NCI-H446 treated with DMSO at 0.1 percent for 48 hours (cell line): ENCODE measurements around the gene PRDM12.

Source experiments
- DNase-seq: peaks from one replicate; lab custom pipeline; 2025; lab: John Stamatoyannopoulos, UW

The PRDM12 gene

DNA sequence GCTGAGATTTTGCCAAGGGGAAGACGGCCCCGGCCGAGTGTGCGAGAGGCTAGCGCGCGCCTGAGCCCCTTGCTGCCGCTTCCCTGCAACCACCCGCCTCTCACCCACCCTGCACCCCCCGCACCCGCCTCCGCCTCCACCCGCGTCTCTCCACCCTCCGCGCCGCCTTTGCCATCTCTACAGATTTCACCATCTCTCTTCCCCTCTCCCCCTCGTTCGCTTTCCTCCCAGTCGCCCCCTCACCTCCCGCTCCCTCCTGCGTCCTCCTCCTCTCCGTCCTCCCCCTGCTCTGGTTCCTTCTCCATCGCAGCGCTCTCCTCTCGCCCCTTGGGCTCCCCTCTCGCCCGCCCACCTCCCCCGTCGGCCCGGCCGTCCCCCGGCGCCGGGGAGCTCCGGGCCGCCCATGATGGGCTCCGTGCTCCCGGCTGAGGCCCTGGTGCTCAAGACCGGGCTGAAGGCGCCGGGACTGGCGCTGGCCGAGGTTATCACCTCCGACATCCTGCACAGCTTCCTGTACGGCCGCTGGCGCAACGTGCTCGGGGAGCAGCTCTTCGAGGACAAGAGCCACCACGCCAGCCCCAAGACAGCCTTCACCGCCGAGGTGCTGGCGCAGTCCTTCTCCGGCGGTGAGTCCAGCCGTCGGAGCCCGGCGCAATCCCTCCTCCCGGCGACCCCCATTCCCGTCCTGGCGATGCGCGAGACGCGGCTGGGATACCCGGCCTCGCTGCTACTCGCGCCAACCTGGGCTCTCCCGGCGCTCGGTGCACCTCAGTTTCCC lies at the start of gene PRDM12:
TSS of gene PRDM12 (plus strand) at position 344 of the 778 bp plus-strand sequence. CDS start at position 404, 60 bp downstream.
- DNase-seq: no peak

DNA sequence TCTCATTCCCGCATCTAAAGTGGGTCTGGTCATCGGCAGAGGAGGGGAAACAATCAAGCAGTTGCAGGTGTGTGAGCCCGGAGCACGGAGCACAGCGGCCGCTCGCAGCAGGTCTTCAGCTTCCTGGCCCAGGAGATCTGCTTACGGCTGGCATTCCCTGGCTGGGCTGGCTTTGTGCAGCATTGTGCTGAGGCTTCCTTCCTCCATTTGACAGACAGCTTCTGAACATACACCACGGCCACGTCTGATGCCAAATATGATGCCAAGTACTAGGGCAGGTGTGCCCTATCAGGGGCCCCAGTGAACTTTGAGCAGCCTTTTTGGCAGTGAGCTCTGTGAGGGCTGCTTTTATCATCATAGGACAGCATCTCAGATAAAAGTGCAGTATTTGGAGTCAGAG lies 47.9 kb upstream of the PRDM12 start:
- DNase-seq: no peak

DNA sequence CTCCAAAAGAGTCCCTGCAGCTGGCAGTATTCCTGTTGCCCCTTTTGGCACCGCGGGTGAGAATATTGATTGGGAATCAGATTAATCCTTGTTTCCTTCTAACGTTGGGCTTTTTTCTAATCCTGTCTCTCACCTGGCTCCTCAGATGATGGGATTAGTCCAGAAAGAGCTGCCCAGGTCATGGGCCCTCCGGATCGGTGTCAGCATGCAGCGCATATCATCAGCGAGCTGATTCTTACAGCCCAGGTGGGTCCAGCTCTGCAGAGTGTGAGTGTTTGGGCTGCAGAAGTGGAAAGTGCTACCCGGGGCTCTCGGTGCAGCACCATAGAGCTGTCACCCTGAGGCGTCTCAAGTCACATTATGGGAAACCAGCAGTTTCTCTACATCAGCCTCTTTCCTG lies 40.9 kb upstream of the PRDM12 start:
- DNase-seq: no peak

DNA sequence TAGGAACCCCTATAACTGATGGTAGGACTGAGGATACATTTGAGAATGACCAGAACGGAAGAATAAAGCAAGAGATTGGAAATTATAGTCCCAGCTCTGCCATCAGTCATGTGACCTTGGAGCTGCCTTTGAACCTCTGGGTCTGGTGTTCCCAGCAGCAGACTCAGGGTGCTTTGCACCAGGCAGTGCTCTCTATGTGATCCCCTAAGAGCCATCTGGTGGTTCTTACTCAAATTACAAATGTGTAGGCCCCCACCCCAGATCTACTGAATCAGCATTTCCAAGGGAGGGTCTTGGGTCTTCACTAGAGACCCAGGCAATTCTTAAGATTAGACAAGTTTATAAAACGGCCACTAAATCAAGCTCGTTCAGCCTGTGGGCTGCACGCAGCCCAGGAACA lies 40.2 kb upstream of the PRDM12 start:
- no peak for DNase-seq

DNA sequence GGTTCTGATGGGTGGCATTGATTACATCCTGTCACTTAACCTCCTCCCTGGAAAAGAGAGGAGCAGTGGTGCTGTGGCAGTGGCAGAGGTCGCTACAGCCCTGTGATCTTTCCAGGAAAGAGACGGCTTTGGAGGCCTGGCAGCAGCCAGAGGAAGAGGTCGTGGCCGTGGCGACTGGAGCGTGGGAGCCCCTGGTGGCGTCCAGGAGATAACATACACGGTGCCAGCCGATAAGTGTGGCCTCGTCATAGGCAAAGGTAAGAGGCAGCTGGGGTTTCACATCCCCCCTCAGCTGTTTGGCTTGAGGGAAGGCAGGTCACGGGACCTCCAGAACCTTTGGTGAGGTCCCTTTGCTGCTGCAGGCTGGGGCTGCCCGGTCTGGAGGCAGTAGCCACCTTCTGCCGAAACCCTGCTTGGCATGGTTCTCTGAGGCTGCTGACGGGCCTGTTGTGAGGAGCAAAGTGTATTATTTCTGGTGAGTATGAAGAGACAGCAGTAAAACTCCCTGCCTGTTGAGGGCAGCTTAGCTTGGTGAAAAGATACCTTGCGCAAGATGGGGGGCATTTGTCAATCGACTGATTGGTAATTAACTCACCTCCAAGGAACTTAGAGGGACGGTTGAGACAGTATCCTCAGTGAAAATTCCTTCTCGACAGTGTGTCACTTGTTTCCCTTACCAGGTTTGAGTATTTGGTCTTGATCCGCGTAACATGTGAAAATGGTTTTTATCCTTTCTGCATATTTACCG lies 38.0 kb upstream of the PRDM12 start:
- DNase-seq: no peak

DNA sequence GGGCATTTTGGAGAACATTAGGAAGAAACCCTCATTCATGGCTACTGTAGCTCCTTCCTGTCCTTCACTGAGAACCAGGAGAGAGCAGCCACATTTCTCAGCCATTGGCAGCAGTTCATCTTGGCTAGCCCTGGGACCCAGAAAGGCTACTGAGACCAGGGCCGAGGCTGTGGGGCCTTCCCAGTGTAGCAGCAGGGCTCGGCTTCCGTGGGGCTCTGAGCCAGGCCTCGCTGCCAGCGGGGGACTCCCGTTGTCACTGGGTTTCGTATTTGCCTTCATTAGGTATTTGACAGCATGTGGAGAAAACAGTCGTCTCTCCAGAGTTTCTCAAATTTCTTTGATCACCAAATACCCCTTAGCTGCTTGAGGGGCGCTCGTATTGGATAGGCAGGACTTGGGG lies 37.3 kb upstream of the PRDM12 start:
- DNase-seq: no peak

DNA sequence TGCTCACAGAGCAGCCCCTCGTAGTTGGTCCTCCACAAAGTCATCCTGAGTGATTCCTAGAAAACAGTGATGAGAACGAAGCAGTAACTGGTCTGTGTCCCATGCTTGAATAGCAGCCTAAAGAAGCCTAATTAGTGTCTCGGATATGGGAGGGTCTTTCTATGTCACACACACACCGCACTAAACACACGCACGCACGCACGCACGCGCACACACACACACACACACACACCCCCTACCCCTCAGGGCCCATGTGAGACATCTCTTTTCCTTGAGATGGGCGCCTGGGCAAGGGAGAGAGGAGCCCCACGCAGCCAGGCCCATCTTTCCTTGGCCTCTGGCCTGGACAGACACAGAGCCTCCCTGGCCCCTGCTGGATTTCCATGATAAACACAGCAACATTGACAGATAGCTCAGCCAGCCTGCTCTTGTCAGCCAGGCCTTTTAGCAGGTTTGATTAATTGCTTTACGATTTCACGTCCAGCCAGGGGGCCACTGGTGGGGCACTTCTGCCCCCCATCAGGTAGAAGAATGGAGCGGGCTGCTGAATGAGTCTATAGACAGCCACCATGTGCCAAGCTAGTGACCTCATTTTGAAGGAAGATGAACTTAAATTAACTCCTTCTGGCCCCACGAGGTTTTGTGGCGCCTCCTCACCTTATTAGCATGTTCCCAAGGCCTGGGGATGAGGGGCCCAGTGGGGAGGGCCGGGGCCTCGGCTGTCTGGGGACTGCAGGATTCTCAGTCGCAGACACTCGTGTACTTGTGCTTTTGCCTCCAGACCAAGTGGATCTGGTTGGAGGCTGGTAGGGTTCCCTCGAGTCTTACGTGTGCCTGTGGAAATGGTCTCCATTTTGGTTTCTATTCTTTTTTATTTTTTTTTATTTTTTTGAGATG lies 36.2 kb upstream of the PRDM12 start:
- no peak for DNase-seq

DNA sequence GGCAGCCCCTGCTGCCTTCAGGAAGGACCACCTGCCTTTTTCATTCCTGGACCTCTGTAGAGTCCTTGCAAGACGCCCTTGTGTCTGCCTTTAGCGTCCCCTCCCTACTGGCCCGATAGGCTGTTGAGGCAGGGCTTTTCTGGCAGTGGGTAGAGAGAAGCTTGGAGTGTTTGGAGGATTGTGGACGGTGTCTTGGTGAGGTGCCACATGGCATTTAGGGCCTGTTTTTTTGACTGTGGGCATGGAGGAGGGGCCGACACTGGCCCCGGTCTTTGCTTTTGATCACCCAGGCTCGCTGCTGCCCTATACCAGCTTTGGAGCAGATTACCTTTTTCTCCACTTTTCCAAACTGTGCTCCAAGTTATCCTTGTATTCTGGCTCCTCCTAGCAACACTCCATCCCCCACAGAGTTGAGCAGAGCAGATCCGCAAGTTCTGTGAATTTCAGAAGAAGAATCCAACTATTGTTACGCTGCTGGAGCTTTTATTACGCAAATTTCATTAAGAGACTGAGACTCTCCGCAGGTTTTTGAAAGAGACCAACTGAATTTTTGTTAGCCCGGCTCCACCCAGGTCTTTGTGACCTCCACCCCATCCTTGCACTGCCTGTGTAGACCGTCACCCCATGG lies 34.8 kb upstream of the PRDM12 start:
- DNase-seq: no peak

DNA sequence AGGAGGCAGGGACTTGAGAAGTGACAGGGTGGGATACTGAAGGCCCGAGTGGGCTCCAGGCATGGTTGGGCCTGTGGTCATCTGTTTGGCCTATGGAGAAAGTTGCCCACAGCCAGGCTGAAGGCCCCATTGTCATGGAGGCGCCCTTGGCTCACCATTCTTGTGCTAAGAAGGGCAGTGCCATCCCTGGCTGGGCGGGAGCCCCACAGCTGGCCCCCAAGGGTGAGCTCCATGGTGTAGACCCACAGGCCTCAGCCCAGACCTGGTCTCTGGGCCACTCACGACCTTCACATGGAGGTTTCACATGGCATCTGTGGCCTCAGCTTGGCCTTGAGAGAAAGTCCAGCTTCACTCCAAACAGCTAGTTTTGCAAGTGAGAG lies 34.3 kb upstream of the PRDM12 start:
- no peak for DNase-seq

DNA sequence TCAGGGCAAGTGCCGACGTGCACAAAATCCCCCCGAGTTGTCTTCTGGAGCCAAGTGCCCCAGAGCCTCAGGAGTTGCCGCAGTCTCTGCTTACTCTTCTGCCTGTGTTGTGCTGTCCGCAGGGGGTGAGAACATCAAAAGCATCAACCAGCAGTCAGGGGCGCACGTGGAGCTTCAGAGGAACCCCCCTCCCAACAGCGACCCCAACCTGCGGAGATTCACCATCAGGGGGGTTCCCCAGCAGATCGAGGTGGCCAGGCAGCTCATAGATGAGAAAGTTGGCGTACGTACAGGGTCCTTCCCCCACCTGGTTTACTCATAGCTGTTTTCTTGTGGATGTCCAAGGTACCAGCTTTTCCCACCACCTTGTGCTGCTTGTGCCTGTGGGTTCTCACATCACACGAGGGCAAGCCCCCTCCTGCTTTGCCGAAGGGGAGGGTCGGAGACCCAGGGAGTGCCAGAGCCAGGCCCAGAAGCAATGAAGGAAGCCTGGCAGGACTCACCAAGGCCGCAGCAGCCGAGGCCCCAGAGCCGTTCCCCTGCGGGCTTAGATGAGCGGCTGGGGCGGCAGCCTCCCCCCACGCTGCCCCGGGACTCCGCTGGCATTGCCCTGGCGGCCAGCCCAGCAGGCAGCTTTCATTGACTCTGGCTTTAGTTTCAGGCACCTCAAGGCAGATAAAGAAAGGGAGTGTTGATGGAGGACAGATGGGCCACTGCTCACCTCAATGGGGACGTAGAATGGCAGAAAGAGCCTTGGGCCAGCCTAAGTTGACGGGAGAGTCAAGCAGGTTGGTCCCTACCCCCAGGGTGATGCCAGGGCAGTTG lies 33.7 kb upstream of the PRDM12 start:
- no peak for DNase-seq

DNA sequence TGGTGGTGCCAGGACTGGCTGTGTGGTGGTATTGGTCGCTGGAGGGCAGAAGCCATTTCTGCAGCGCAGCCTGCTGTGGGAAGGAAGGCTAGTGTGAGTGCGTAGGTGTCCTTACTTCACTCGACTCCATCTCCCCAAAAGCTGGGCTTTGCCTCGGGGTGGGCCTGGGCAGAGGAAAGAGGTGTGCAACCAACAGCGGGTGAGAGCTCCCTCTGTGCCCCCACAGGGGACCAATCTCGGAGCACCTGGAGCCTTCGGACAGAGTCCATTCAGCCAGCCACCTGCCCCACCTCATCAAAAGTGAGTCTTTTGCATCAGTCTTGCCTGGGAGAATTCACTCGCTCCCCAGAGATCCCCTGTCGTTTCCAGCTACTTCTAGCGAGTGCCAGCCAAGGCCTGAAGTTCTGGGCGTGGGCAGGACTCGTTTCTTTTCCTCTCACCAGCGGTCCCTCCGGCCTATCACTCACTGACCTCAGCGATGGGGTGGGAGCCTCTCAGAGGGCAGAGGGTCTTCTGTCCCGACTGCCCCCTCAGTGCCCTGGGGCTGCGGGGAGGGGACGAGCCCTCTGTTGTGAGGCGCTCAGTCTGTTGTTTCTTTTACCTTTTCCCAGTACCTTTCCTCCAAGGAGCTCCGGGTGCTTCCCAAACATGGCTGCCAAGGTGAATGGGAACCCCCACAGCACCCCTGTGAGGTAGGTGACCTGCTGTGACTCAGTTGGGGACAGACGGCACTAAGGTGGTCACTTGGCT lies 32.9 kb upstream of the PRDM12 start:
- no peak for DNase-seq

DNA sequence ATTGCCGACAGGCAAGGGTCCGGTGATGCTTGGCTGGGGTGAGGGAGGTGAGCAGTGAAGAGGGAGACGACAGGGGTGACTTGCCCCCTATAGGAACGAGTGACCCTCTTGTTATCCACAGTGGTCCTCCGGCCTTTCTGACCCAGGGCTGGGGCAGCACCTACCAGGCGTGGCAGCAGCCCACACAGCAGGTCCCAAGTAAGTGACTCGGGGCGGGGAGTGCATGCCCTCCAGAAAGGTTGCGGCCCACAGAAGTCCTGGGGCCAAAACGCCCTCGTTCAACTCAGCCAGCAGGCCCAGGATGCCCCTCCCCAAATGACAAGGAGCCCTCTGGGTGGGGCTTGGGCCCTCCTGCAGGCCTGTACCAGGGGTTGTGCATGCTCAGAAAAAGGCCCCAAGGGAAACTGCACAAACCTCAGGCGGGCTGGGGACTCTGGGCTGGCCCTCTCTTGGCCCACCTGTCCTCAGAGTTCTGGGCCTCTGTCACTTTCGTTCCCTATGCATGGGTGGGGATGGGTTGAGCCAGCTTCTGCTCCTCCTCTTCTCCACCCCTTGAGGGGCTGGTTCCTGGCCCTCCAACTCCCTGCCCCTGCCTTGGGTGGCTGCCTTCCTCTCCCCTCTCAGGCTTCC lies 32.2 kb upstream of the PRDM12 start:
- no peak for DNase-seq

DNA sequence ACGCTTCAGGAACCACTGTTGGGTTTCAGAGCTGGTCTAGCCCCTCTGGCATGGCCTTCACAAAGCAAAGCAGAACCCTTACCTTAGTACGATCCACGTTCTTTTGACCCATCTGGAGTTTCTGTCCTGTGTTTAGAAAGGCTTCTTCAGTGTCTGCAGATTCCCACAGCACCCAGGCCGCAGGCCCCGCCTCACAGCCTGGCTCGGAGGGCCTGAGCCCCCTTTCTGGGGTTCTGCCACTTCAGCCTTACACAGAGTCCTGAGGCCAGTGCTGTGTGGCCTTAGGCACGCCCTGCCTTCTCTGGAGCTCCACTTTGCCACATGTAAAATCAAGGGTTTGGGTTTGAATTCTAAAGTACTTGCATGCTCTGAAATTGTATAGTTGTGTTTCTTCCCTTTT lies 31.6 kb upstream of the PRDM12 start:
- DNase-seq: no peak

DNA sequence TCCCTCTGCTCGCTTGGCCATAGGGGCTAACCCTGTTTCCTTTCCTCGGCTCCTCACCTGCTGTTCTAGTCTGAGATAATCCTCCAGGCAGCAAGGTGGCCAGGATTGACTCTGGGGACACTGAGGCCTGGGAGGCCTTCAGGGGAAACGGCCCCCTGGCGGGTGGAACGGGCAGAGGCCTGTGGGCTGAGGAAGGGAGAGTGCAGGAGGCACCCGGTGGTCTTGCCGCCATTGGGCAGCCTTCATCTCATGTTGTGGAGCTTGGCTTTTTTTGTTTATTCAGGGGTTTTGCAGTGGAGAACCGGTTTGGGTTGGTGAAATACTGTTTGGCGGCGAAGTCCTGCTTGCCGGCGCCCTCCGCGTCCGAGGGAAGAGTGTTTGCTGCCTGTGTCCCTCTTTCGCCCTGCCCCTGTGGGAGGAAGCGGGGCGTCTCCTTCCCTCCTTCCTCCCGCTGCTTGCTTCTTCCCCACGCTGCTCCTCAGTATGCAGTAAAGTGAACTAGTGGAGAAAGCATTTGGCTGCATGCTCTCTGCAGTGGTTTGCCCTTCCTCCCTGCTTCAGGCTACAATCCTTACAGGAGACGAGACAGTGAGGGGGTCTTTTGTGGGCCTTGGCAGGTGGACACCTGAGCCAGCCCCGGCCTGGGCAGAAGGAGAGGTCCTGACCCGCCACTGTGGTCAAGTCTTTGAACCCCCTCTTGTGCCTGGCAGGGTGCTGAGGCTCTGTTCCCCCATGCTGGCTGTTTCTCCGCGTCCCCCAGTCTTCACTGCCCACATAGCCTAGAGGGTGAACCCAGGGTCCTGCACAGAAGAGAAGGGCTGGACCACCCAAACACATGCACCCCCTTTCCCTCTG lies 30.8 kb upstream of the PRDM12 start:
- DNase-seq: no peak

DNA sequence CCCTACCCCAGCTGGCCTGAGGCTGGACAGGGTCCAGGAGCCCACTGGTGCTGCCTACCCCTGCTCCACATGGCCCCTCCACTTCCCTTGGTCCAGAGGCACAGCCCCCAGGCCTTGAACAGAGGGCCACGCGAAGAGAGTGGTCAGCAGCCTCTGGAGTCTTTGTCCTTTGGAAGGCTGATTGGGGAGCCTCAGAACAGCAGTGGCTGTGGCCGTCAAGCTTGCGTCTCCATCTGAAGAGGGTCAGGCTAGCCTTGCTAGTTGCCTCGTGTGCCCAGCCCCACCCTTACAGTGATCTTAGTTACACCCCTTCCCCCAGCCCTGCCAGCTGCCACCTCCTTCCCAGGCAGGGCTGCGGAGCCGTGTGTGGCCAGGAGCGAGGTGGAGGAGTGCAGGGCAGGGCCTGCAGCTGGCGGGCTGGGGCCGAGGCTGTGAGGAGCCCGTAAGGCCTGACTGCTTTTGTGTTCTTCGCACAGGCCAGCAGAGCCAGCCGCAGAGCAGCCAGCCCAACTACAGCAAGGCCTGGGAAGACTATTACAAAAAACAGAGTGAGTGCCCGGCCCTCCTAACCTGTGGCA lies 30.1 kb upstream of the PRDM12 start:
- DNase-seq: no peak

DNA sequence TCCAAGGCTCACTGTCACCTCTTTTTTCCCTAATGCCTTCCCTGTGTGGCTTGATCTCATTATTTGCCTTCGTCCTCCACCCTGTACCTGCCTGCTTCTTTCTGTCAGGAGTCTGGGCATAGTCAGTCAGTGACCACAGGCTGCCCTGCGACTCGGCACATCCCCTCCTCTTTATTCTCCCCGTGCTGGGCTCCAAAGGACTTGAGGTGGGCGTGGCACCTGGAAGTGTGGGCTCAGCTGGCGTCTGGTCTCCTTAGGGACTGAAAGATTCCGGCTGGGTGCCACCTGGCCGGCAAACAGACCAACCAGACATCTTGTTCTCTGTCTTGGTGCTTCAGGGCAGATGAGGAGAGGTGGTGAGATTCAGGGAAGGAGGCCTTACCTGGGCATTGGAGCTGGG lies 29.6 kb upstream of the PRDM12 start:
- DNase-seq: no peak

DNA sequence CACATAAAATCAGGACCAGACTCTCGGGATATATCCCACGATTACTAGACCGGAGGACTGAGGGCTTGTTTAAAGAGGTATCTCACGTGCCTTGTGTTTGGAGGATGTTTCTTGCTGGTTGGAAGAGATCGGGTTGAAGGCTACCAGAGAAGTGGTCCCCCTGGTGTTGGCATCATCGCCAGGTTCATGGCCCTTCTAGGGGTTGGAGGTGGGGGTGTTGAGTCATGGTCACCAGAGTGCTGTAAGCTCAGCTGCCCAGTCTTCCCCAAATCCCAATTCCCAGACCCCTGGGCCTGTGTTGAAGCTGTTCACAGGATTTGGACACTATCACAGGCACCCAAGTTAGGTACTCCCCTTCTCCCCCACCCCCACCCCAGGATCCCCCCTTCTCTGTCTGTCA lies 29.1 kb upstream of the PRDM12 start:
- no peak for DNase-seq

DNA sequence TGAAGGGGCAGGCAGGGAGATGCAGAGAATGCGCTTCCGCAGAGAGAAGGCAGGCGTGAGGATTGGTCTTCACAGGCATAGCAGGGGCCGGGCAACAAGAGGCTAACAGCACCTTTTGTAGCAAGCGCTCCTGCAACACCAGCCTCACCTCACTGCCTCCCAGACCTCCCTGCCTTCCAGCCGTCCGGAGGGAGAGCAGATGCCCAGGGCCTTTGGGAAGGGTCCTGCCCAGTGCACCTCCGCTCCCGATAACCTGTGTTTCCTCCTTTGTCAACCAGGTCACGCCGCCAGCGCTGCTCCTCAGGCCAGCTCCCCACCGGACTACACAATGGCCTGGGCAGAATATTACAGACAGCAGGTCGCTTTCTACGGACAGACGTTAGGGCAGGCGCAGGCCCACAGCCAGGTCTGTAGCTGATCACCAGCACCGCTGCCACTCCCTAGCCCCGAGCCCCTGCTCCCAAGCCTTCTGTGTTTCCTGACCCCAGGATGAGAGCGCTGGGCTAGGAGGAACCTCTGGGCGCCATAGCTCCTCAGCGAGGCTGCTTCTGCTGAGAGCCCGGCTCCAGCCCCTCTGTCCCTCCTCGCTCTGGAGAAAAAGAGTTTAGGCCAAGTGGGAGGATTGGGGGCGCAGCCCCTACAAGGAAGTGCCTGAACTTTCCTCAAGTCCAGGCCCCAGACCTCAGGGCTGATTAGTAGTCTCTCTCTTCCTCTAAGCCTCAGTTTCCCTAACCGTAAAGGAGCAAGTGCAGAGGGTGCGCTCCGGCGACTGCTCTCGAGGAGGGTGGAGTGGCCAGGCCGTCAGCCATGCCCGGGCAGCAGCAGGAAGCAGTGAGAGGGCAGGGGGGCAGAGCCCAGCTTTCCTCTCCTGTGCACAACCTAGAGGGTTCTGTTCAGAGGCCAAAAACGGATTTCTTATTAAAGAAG lies 28.4 kb upstream of the PRDM12 start:
- no peak for DNase-seq
